Measurements from ENCODE around the gene SMPD4.
"Not testable (repeated sequence)": the region's sequence is repeated elsewhere in the genome, so short reads cannot be mapped to it uniquely, and the experiment has no call there.

SMPD4 gene

GRCh38 chr2:130196052-130196451 is 14.7 kb upstream of the SMPD4 start:
- not testable (repeated sequence) for DNase-seq (ENCODE audit: low spot score in 2 of 2); H3K36me3 ChIP-seq (replicated peaks); H3K9me3 ChIP-seq; H3K4me3 ChIP-seq; H3K4me1 ChIP-seq; H3K27me3 ChIP-seq (ENCODE audit: low read depth)
- in situ Hi-C loops (cut with MboI; ENCODE audit: low sequenced_read_pairs): loop anchor here (25.0 kb wide), 1 partner anchor 891 kb away; the partner anchor contains the start of gene FAM168B

- not testable (repeated sequence) for H3K27me3 ChIP-seq (ENCODE audit: low read depth); H3K36me3 ChIP-seq (replicated peaks); H3K9me3 ChIP-seq; DNase-seq (ENCODE audit: low spot score in 2 of 2); H3K4me1 ChIP-seq; H3K4me3 ChIP-seq
- in situ Hi-C loops (cut with MboI; ENCODE audit: low sequenced_read_pairs): loop anchor here (25.0 kb wide), 1 partner anchor 892 kb away; the partner anchor contains the start of gene FAM168B
Measured at GRCh38 chr2:130195089-130195635, 13.8 kb upstream of the SMPD4 start.

- not testable (repeated sequence) for H3K4me1 ChIP-seq; H3K4me3 ChIP-seq; H3K9me3 ChIP-seq; H3K36me3 ChIP-seq (replicated peaks); H3K27me3 ChIP-seq (ENCODE audit: low read depth); DNase-seq (ENCODE audit: low spot score in 2 of 2)
- in situ Hi-C loops (cut with MboI; ENCODE audit: low sequenced_read_pairs): loop anchor here (25.0 kb wide), 1 partner anchor 893 kb away; the partner anchor contains the start of gene FAM168B
Measured at GRCh38 chr2:130193824-130194223, 12.4 kb upstream of the SMPD4 start.

GRCh38 chr2:130192451-130192850 is 11.0 kb upstream of the SMPD4 start:
- not testable (repeated sequence) for H3K36me3 ChIP-seq (replicated peaks); H3K9me3 ChIP-seq
- in situ Hi-C loops (cut with MboI; ENCODE audit: low sequenced_read_pairs): loop anchor here (25.0 kb wide), 1 partner anchor 895 kb away; the partner anchor contains the start of gene FAM168B

GRCh38 chr2:130191319-130191718 is 9.9 kb upstream of the SMPD4 start:
- not testable (repeated sequence) for H3K27me3 ChIP-seq (ENCODE audit: low read depth); H3K4me3 ChIP-seq; H3K9me3 ChIP-seq; H3K4me1 ChIP-seq; H3K36me3 ChIP-seq (replicated peaks); DNase-seq (ENCODE audit: low spot score in 2 of 2)
- in situ Hi-C loops (cut with MboI; ENCODE audit: low sequenced_read_pairs): loop anchor here (25.0 kb wide), 1 partner anchor 896 kb away; the partner anchor contains the start of gene FAM168B

More at GRCh38 chr2:130192451-130192850, 11.0 kb upstream of the SMPD4 start:
- not testable (repeated sequence) for H3K4me1 ChIP-seq; DNase-seq (ENCODE audit: low spot score in 2 of 2); H3K4me3 ChIP-seq; H3K27me3 ChIP-seq (ENCODE audit: low read depth)

- H3K36me3 ChIP-seq (replicated peaks): no peaks in the 10 kb centered on the region
- no peaks in the 10 kb centered on the region for H3K9me3 ChIP-seq
- DNase-seq (ENCODE audit: low spot score in 2 of 2): no peak
- H3K4me1 ChIP-seq: no peaks in the 10 kb centered on the region
- H3K4me3 ChIP-seq: no peak overlapping the region
- no peaks in the 10 kb centered on the region for H3K27me3 ChIP-seq (ENCODE audit: low read depth)
- in situ Hi-C loops (cut with MboI; ENCODE audit: low sequenced_read_pairs): loop anchor here (25.0 kb wide), 1 partner anchor 897 kb away; the partner anchor contains the start of gene FAM168B
Measured at GRCh38 chr2:130190237-130190636, 8.8 kb upstream of the SMPD4 start.

GRCh38 chr2:130188958-130189357 is 7.6 kb upstream of the SMPD4 start:
- in situ Hi-C loops (cut with MboI; ENCODE audit: low sequenced_read_pairs): loop anchor here (25.0 kb wide), 1 partner anchor 898 kb away; the partner anchor contains the start of gene FAM168B
- H3K27me3 ChIP-seq (ENCODE audit: low read depth); H3K4me3 ChIP-seq; H3K36me3 ChIP-seq (replicated peaks); H3K9me3 ChIP-seq; H3K4me1 ChIP-seq; DNase-seq (ENCODE audit: low spot score in 2 of 2): not testable (repeated sequence)

GRCh38 chr2:130187859-130188792 is 6.7 kb upstream of the SMPD4 start:
- not testable (repeated sequence) for H3K4me3 ChIP-seq; H3K27me3 ChIP-seq (ENCODE audit: low read depth); H3K9me3 ChIP-seq; DNase-seq (ENCODE audit: low spot score in 2 of 2); H3K4me1 ChIP-seq; H3K36me3 ChIP-seq (replicated peaks)
- in situ Hi-C loops (cut with MboI; ENCODE audit: low sequenced_read_pairs): loop anchor here (25.0 kb wide), 1 partner anchor 899 kb away; the partner anchor contains the start of gene FAM168B

- in situ Hi-C loops (cut with MboI; ENCODE audit: low sequenced_read_pairs): loop anchor here (25.0 kb wide), 1 partner anchor 900 kb away; the partner anchor contains the start of gene FAM168B
- DNase-seq (ENCODE audit: low spot score in 2 of 2): no peak
Measured at GRCh38 chr2:130187268-130187667, 5.9 kb upstream of the SMPD4 start.

GRCh38 chr2:130186391-130186790 is 5.0 kb upstream of the SMPD4 start:
- H3K36me3 ChIP-seq (replicated peaks): 0 out of 2 replicates have a peak, but pooled peaks cover 3% of the 10 kb centered on the region
- H3K9me3 ChIP-seq: no peaks in the 10 kb centered on the region
- no peaks in the 10 kb centered on the region for H3K4me1 ChIP-seq
- no peak overlapping the region for H3K4me3 ChIP-seq
- no peak for DNase-seq (ENCODE audit: low spot score in 2 of 2)
- in situ Hi-C loops (cut with MboI; ENCODE audit: low sequenced_read_pairs): loop anchor here (25.0 kb wide), 1 partner anchor 901 kb away; the partner anchor contains the start of gene FAM168B
- H3K27me3 ChIP-seq (ENCODE audit: low read depth): no peaks in the 10 kb centered on the region

More at GRCh38 chr2:130187268-130187667, 5.9 kb upstream of the SMPD4 start:
- no peak overlapping the region for H3K4me3 ChIP-seq
- no peaks in the 10 kb centered on the region for H3K9me3 ChIP-seq
- no peaks in the 10 kb centered on the region for H3K4me1 ChIP-seq
- no peaks in the 10 kb centered on the region for H3K27me3 ChIP-seq (ENCODE audit: low read depth)
- 0 out of 2 replicates have a peak, but pooled peaks cover 3% of the 10 kb centered on the region for H3K36me3 ChIP-seq (replicated peaks)

GRCh38 chr2:130185896-130186295 is 4.5 kb upstream of the SMPD4 start:
- no peak for DNase-seq (ENCODE audit: low spot score in 2 of 2)
- Histone ChIP-seq H3K27me3 (ENCODE audit: low read depth) (no peaks in the 10 kb centered on the region), H3K4me3 (no peak overlapping the region), H3K4me1 (no peaks in the 10 kb centered on the region), H3K9me3 (no peaks in the 10 kb centered on the region), H3K36me3 (replicated peaks) (0 out of 2 replicates have a peak, but pooled peaks cover 3% of the 10 kb centered on the region)
- in situ Hi-C loops (cut with MboI; ENCODE audit: low sequenced_read_pairs): loop anchor here (25.0 kb wide), 1 partner anchor 901 kb away; the partner anchor contains the start of gene FAM168B

GRCh38 chr2:130185436-130185835 is 4.0 kb upstream of the SMPD4 start:
- H3K36me3 ChIP-seq (replicated peaks): 0 out of 2 replicates have a peak, but pooled peaks cover 3% of the 10 kb centered on the region

GRCh38 chr2:130183512-130184373 is 2.3 kb upstream of the SMPD4 start:
- Histone ChIP-seq H3K27me3 (ENCODE audit: low read depth) (no peaks in the 10 kb centered on the region), H3K4me1 (no peaks in the 10 kb centered on the region), H3K36me3 (replicated peaks) (0 out of 2 replicates have a peak, but pooled peaks cover 3% of the 10 kb centered on the region), H3K9me3 (no peaks in the 10 kb centered on the region), H3K4me3 (peak overlapping the region; percentile 94)
- peak; percentile 2 to 44 for DNase-seq (ENCODE audit: low spot score in 2 of 2)
- in situ Hi-C loops (cut with MboI; ENCODE audit: low sequenced_read_pairs): loop anchor here (5.0 to 25.0 kb wide), 2 partner anchors 149 to 904 kb away; partner anchors contain the start of gene FAM168B

More at GRCh38 chr2:130185436-130185835, 4.0 kb upstream of the SMPD4 start:
- Histone ChIP-seq H3K9me3 (no peaks in the 10 kb centered on the region), H3K4me1 (no peaks in the 10 kb centered on the region), H3K27me3 (ENCODE audit: low read depth) (no peaks in the 10 kb centered on the region), H3K4me3 (no peak overlapping the region)
- no peak for DNase-seq (ENCODE audit: low spot score in 2 of 2)
- in situ Hi-C loops (cut with MboI; ENCODE audit: low sequenced_read_pairs): loop anchor here (25.0 kb wide), 1 partner anchor 902 kb away; the partner anchor contains the start of gene FAM168B

Data from HAP-1 (cell line).